CD4-positive, alpha-beta T cell (primary cell): ENCODE results near the gene COX7A2. TPM values are rescaled to one million over a fixed set of nuclear protein-coding genes. Genes with fewer than 3 reads are reported as not detected.

Experiments used
- ATAC-seq: fragments of 200-7000 bp; cut with Tn5 transposase; one replicate; pipeline ENCODE4 v1.10.0; 2022; ENCODE audit warnings: mild to moderate bottlenecking; ENCODE audit not compliant: poor library complexity
- CTCF ChIA-PET: fragments of 350-600 bp; sonication (Branson Sonifier 250); formaldehyde crosslinking; loops from one replicate; lab custom pipeline; 2021; ENCODE audit warnings: antibody characterized with exemption, inconsistent platforms; lab: Charles Lee
- POLR2A ChIA-PET: fragments of 350-600 bp; sonication (Branson Sonifier 250); formaldehyde crosslinking; loops from one replicate; lab custom pipeline; 2021; ENCODE audit warnings: antibody characterized with exemption, inconsistent platforms; lab: Charles Lee
- DNase-seq, 14 experiments: peaks; one replicate each; pipeline ENCODE4 v3.0.0-alpha.2; 2013 to 2020; ENCODE audit warnings: mixed read lengths in 2 of 14
- H3K27ac ChIP-seq, 2 donors: one replicate each; pipeline versions ENCODE4 v1.5.1 to v1.7.0; 2013; ENCODE audit warnings: low read length in 2 of 2, low read depth in 1 of 2, mild to moderate bottlenecking in 1 of 2
- H3K27me3 ChIP-seq, 2 experiments: 1 replicate in 1 of 2; 2 replicates in 1 of 2; pipeline versions ENCODE4 v1.6.1 to v1.7.0; 2013; ENCODE audit warnings: low read length in 2 of 2, control low read depth in 1 of 2, mild to moderate bottlenecking in 1 of 2, moderate library complexity in 1 of 2; ENCODE audit not compliant: insufficient read depth in 2 of 2, control insufficient read depth in 1 of 2
- H3K36me3 ChIP-seq: one replicate; pipeline ENCODE4 v1.6.1; 2013; ENCODE audit warnings: low read length, control low read depth; ENCODE audit not compliant: insufficient read depth
- H3K4me1 ChIP-seq: one replicate; pipeline ENCODE4 v1.6.1; 2013; ENCODE audit warnings: low read length, control low read depth; ENCODE audit not compliant: insufficient read depth
- H3K4me3 ChIP-seq: one replicate; pipeline ENCODE4 v1.5.1; 2013; ENCODE audit warnings: mild to moderate bottlenecking, low read length, moderate library complexity
- H3K9me3 ChIP-seq, 2 experiments: 1 replicate in 1 of 2; 2 replicates in 1 of 2; pipeline versions ENCODE4 v1.6.1 to v1.7.0; 2013; ENCODE audit warnings: low read length in 2 of 2, mild to moderate bottlenecking in 2 of 2, control low read depth in 1 of 2, moderate library complexity in 1 of 2; ENCODE audit not compliant: control insufficient read depth in 1 of 2, insufficient read depth in 1 of 2
- H3K27ac Mint-ChIP-seq: one replicate; pipeline ENCODE4 v1.8.0; 2020; ENCODE audit warnings: mixed read lengths
- H3K27me3 Mint-ChIP-seq: one replicate; pipeline ENCODE4 v1.8.0; 2021; ENCODE audit warnings: mixed read lengths
- H3K36me3 Mint-ChIP-seq: one replicate; pipeline ENCODE4 v1.8.0; 2021; ENCODE audit warnings: low read depth, mixed read lengths
- H3K4me1 Mint-ChIP-seq: one replicate; pipeline ENCODE4 v1.8.0; 2021; ENCODE audit warnings: low read depth, mixed read lengths
- H3K4me3 Mint-ChIP-seq: one replicate; pipeline ENCODE4 v1.8.0; 2020; ENCODE audit warnings: mild to moderate bottlenecking, mixed read lengths
- H3K9me3 Mint-ChIP-seq: one replicate; pipeline ENCODE4 v1.8.0; 2020; ENCODE audit warnings: mixed read lengths
- CTCF ChIP-seq: fragments of 200-600 bp; IDR thresholded peaks from one replicate; pipeline ENCODE4 v1.8.0; 2022; ENCODE audit warnings: antibody characterized with exemption, mild to moderate bottlenecking
- intact Hi-C, 2 experiments: fragments of 100-400 bp; cut with DNase I in 1 of 2; cut with micrococcal nuclease in 1 of 2; formaldehyde crosslinking; loops; one replicate each; pipeline versions ENCODE4 v1.15.1 to v1.9.0; 2023 to 2025; cut with DNase I, micrococcal nuclease
- total RNA-seq, 174 experiments: library from RNA in 2 of 174; stranded (reverse) in 2 of 174; gene quantifications; one replicate each; pipeline ENCODE4 v1.2.3 and lab custom pipeline; 2021 to 2026

The COX7A2 gene
- total RNA-seq, 2 experiments from 2014 or later = 189 to 195 TPM

GRCh38 chr6:75272145-75272840, 28.7 kb upstream of the COX7A2 start:
- ATAC-seq (no peak), DNase-seq (no peak)
- no peaks in the 10 kb centered on the region for H3K9me3 Mint-ChIP-seq
- H3K36me3 Mint-ChIP-seq = peaks cover 46% of the 10 kb centered on the region
- H3K4me1 Mint-ChIP-seq = peaks cover 84% of the 10 kb centered on the region
- intact Hi-C loops = no loop called here
- H3K27ac Mint-ChIP-seq = peak overlapping the region; percentile 69
- Histone ChIP-seq H3K36me3 (peaks cover 16% of the 10 kb centered on the region), H3K27me3 (no peaks in the 10 kb centered on the region), H3K4me1 (peaks cover 6% of the 10 kb centered on the region), H3K9me3 (no peaks in the 10 kb centered on the region), H3K4me3 (no peak overlapping the region), H3K27ac (no peak overlapping the region)
- TF ChIP-seq CTCF = no peak
- CTCF ChIA-PET = no interaction called here
- POLR2A ChIA-PET = interaction anchor here (1.1 kb wide), 1 partner anchor 29 kb away, joined by 4 read pairs; the partner anchor contains the start of gene COX7A2
- no peak overlapping the region for H3K4me3 Mint-ChIP-seq
- H3K27me3 Mint-ChIP-seq = no peaks in the 10 kb centered on the region

GRCh38 chr6:75268988-75269354, 25.4 kb upstream of the COX7A2 start:
- no peak for TF ChIP-seq CTCF
- H3K4me3 Mint-ChIP-seq = no peak overlapping the region
- peak overlapping the region; percentile 21 for H3K27ac Mint-ChIP-seq
- DNase-seq (no peak), ATAC-seq (no peak)
- no peaks in the 10 kb centered on the region for H3K9me3 Mint-ChIP-seq
- H3K36me3 Mint-ChIP-seq = peaks cover 43% of the 10 kb centered on the region
- intact Hi-C loops = no loop called here
- H3K36me3 ChIP-seq = peaks cover 13% of the 10 kb centered on the region
- no peak overlapping the region for H3K27ac ChIP-seq
- H3K4me1 ChIP-seq = no peaks in the 10 kb centered on the region
- CTCF ChIA-PET = interaction anchor here (1.2 kb wide), 1 partner anchor 60 kb away, joined by 3 read pairs; no protein-coding TSS in a partner anchor
- no peaks in the 10 kb centered on the region for H3K9me3 ChIP-seq
- peaks cover 60% of the 10 kb centered on the region for H3K4me1 Mint-ChIP-seq
- H3K27me3 ChIP-seq = no peaks in the 10 kb centered on the region
- POLR2A ChIA-PET = no interaction called here
- H3K27me3 Mint-ChIP-seq = no peaks in the 10 kb centered on the region
- H3K4me3 ChIP-seq = no peak overlapping the region

GRCh38 chr6:75268121-75268987, 24.8 kb upstream of the COX7A2 start:
- Histone ChIP-seq H3K27me3 (no peaks in the 10 kb centered on the region), H3K4me1 (no peaks in the 10 kb centered on the region), H3K4me3 (no peak overlapping the region), H3K36me3 (peaks cover 18% of the 10 kb centered on the region), H3K27ac (no peak overlapping the region), H3K9me3 (no peaks in the 10 kb centered on the region)
- Mint-ChIP-seq H3K36me3 (peaks cover 44% of the 10 kb centered on the region), H3K4me3 (no peak overlapping the region), H3K9me3 (no peaks in the 10 kb centered on the region), H3K4me1 (peaks cover 55% of the 10 kb centered on the region), H3K27ac (peak overlapping the region; percentile 21), H3K27me3 (no peaks in the 10 kb centered on the region)
- intact Hi-C loops = no loop called here
- POLR2A ChIA-PET = interaction anchor here (1.7 kb wide), 1 partner anchor 10 kb away, joined by 5 read pairs; no protein-coding TSS in a partner anchor
- no peak for TF ChIP-seq CTCF
- no peak for ATAC-seq
- DNase-seq = peak in 2 of 14 experiments; percentile 14 to 32
- CTCF ChIA-PET = interaction anchor here (0.8 to 1.2 kb wide), 3 partner anchors 10 to 59 kb away, joined by 3 to 4 read pairs (median 3); no protein-coding TSS in a partner anchor
